ENCODE measurements around the gene TOMM40. TPM values are rescaled to one million over a fixed set of nuclear protein-coding genes. Genes with fewer than 3 reads are reported as not detected.
"Not testable (repeated sequence)": the region's sequence is repeated elsewhere in the genome, so short reads cannot be mapped to it uniquely, and the experiment has no call there.

TOMM40 gene
- total RNA-seq, 2 experiments from 2014 or later, result 80.9 to 89.7 TPM

- no peak overlapping the region for H2AFZ ChIP-seq (ENCODE audit: low read length)
- no peaks in the 10 kb centered on the region for H3K9me3 ChIP-seq (ENCODE audit: low read length)
- ChIA-PET CTCF (ENCODE audit: unreplicated experiment) (no interaction called here), POLR2A (no interaction called here)
- no peaks in the 10 kb centered on the region for H4K20me1 ChIP-seq (ENCODE audit: insufficient read depth, low read length)
- intact Hi-C loops (cut with micrococcal nuclease; ENCODE audit: unreplicated experiment), result no loop called here
- no peaks in the 10 kb centered on the region for H3K9me2 ChIP-seq (ENCODE audit: insufficient read depth, low read length)
- H3K4me3 ChIP-seq (ENCODE audit: low read depth, low read length, poor library complexity, severe bottlenecking), result no peak overlapping the region
- no peaks in the 10 kb centered on the region for H3K36me3 ChIP-seq (ENCODE audit: insufficient read depth, low read length)
- no peak overlapping the region for H3K4me2 ChIP-seq (ENCODE audit: low read length)
- TF ChIP-seq EZH2phosphoT487 (IDR thresholded peaks at IDR 0.05; ENCODE audit: borderline replicate concordance, low read depth, low read length) (no peak), CTCF (conservative IDR thresholded peaks at IDR 0.05; ENCODE audit: low read length) (no peak)
- H3K4me1 ChIP-seq (ENCODE audit: insufficient read depth, low read length, poor library complexity, severe bottlenecking), result no peaks in the 10 kb centered on the region
- DNase-seq (ENCODE audit: low spot score), result no peak
- no peaks in the 10 kb centered on the region for H3K79me2 ChIP-seq (ENCODE audit: insufficient read depth, low read depth, low read length)
- no TSS peak for BruUV-seq (replicated peaks)
- no peak overlapping the region for H3K27ac ChIP-seq (ENCODE audit: low read depth, low read length, poor library complexity, severe bottlenecking)
Observed at GRCh38 chr19:44855606-44856005, 35.4 kb upstream of the TOMM40 start.

DNA sequence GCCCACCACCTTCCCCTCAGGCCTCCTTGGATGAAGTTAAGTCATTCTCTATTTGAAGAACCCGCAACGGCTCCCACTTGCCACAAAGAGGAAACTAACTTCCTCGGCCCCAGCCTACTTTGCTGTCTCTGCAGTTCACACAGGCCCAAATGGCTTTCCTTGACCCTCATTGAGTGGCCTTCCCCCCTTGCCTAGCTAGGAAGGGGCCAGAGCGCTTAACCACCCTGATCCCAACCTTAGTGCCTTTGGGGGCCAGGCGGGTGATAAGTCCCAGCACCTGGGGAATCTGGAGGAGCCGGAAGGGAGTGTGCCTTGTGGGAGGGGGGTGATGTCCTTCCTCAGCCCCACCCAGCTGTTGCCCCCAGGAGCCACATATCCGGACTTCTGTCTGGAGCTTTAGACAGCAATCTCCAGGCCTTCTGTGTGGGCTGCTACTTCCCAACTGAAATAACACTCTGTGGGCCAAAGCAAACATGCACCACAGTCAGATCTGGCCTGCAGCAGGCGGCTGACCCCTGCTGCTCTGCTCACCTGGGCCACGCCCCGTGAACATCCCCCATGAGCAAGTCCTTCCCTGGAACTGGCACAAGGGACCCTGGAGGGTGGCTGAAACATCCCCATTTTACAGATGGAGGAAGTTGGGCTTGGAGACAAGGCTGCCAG lies 34.5 kb upstream of the TOMM40 start:
- intact Hi-C loops (cut with micrococcal nuclease; ENCODE audit: unreplicated experiment), result no loop called here
- Histone ChIP-seq H3K27ac (ENCODE audit: low read depth, low read length, poor library complexity, severe bottlenecking) (no peak overlapping the region), H4K20me1 (ENCODE audit: insufficient read depth, low read length) (no peaks in the 10 kb centered on the region), H3K4me1 (ENCODE audit: insufficient read depth, low read length, poor library complexity, severe bottlenecking) (no peaks in the 10 kb centered on the region), H3K4me3 (ENCODE audit: low read depth, low read length, poor library complexity, severe bottlenecking) (no peak overlapping the region), H3K9me2 (ENCODE audit: insufficient read depth, low read length) (no peaks in the 10 kb centered on the region), H3K4me2 (ENCODE audit: low read length) (no peak overlapping the region), H3K36me3 (ENCODE audit: insufficient read depth, low read length) (no peaks in the 10 kb centered on the region), H2AFZ (ENCODE audit: low read length) (no peak overlapping the region), H3K79me2 (ENCODE audit: insufficient read depth, low read depth, low read length) (no peaks in the 10 kb centered on the region), H3K9me3 (ENCODE audit: low read length) (no peaks in the 10 kb centered on the region)
- DNase-seq (ENCODE audit: low spot score), result no peak
- POLR2A ChIA-PET, result no interaction called here
- BruUV-seq (replicated peaks), result no TSS peak
- CTCF ChIA-PET (ENCODE audit: unreplicated experiment), result no interaction called here
- no peak for TF ChIP-seq EZH2phosphoT487 (IDR thresholded peaks at IDR 0.05; ENCODE audit: borderline replicate concordance, low read depth, low read length)
- TF ChIP-seq CTCF (conservative IDR thresholded peaks at IDR 0.05; ENCODE audit: low read length), result no peak

DNA sequence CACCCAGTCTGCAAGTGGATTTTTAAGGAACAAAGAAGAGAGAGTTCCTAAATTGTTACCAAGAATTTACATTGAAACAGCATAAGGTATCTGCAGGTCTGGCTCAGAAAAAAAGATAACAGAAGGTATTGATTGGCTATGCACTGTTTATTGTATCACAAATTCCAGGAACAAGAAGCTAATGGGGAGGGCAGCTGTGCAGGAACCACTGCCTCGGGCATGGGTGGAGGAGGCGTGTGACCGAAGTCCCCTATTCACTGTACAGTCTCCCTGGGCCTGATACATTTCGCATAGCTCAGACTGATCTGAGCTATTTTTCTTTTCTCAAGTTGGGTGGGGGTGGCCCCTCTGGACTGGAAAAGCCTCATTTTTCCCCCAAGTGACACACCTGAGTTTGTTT lies 33.2 kb upstream of the TOMM40 start:
- Histone ChIP-seq H4K20me1 (ENCODE audit: insufficient read depth, low read length) (no peaks in the 10 kb centered on the region), H3K36me3 (ENCODE audit: insufficient read depth, low read length) (no peaks in the 10 kb centered on the region), H3K4me3 (ENCODE audit: low read depth, low read length, poor library complexity, severe bottlenecking) (no peak overlapping the region), H3K9me2 (ENCODE audit: insufficient read depth, low read length) (no peaks in the 10 kb centered on the region), H2AFZ (ENCODE audit: low read length) (no peak overlapping the region), H3K9me3 (ENCODE audit: low read length) (no peaks in the 10 kb centered on the region), H3K27ac (ENCODE audit: low read depth, low read length, poor library complexity, severe bottlenecking) (no peak overlapping the region), H3K79me2 (ENCODE audit: insufficient read depth, low read depth, low read length) (no peaks in the 10 kb centered on the region), H3K4me2 (ENCODE audit: low read length) (no peak overlapping the region), H3K4me1 (ENCODE audit: insufficient read depth, low read length, poor library complexity, severe bottlenecking) (no peaks in the 10 kb centered on the region)
- BruUV-seq (replicated peaks), result no TSS peak
- intact Hi-C loops (cut with micrococcal nuclease; ENCODE audit: unreplicated experiment), result no loop called here
- CTCF ChIA-PET (ENCODE audit: unreplicated experiment), result no interaction called here
- no peak for DNase-seq (ENCODE audit: low spot score)
- TF ChIP-seq CTCF (conservative IDR thresholded peaks at IDR 0.05; ENCODE audit: low read length) (no peak), EZH2phosphoT487 (IDR thresholded peaks at IDR 0.05; ENCODE audit: borderline replicate concordance, low read depth, low read length) (no peak)
- POLR2A ChIA-PET, result no interaction called here

DNA sequence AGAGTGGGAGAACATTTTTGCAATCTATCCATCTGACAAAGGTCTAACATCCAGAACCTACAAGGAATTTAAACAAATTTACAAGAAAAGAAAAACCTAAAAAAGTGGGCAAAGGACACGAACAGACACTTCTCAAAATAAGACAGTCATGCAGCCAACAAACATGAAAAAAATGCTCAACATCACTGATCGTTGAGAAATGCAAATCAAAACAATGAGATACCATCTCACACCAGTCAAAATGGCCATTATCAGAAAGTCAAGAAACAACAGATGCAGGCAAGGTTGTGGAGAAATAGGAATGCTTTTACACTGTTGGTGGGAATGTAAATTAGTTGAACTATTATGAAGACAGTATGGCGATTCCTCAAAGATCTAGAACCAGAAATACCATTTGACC lies 29.5 kb upstream of the TOMM40 start:
- intact Hi-C loops (cut with micrococcal nuclease; ENCODE audit: unreplicated experiment); H3K9me2 ChIP-seq (ENCODE audit: insufficient read depth, low read length); H3K4me1 ChIP-seq (ENCODE audit: insufficient read depth, low read length, poor library complexity, severe bottlenecking); H4K20me1 ChIP-seq (ENCODE audit: insufficient read depth, low read length); H2AFZ ChIP-seq (ENCODE audit: low read length); H3K9me3 ChIP-seq (ENCODE audit: low read length); H3K4me3 ChIP-seq (ENCODE audit: low read depth, low read length, poor library complexity, severe bottlenecking); H3K79me2 ChIP-seq (ENCODE audit: insufficient read depth, low read depth, low read length); H3K27ac ChIP-seq (ENCODE audit: low read depth, low read length, poor library complexity, severe bottlenecking); BruUV-seq (replicated peaks); CTCF ChIA-PET (ENCODE audit: unreplicated experiment); H3K4me2 ChIP-seq (ENCODE audit: low read length); DNase-seq (ENCODE audit: low spot score); POLR2A ChIA-PET; H3K36me3 ChIP-seq (ENCODE audit: insufficient read depth, low read length): not testable (repeated sequence)

All from OCI-LY7 (cell line).